DOHH2 (cell line): ENCODE results near the gene GPR15LG.
A peak's percentile ranks its signal among the peaks of the same experiment; 100 is the strongest.

ENCODE experiments used
- H3F3A ChIP-seq: fragments of 200-600 bp; sonication (generic), shearing (Covaris generic); 2 replicates; pipeline ENCODE4 v1.6.0; 2016; ENCODE audit warnings: antibody characterized with exemption, mild to moderate bottlenecking; ENCODE audit not compliant: control insufficient read depth, insufficient read depth
- H3K27ac ChIP-seq: fragments of 200-600 bp; sonication (generic); 2 replicates; pipeline ENCODE4 v1.5.1; 2014; ENCODE audit warnings: low read depth, mild to moderate bottlenecking, low read length, moderate library complexity
- H3K27me3 ChIP-seq: fragments of 200-600 bp; sonication (generic); 2 replicates; pipeline ENCODE4 v1.6.1; 2014; ENCODE audit warnings: mild to moderate bottlenecking, low read length, mixed read lengths; ENCODE audit not compliant: control insufficient read depth
- H3K36me3 ChIP-seq: fragments of 200-600 bp; sonication (generic); 2 replicates; pipeline ENCODE4 v1.6.1; 2014; ENCODE audit warnings: mild to moderate bottlenecking, low read length, moderate library complexity, mixed read lengths; ENCODE audit not compliant: control insufficient read depth
- H3K4me1 ChIP-seq: fragments of 200-600 bp; sonication (generic); 2 replicates; pipeline ENCODE4 v1.6.1; 2014; ENCODE audit warnings: mild to moderate bottlenecking, low read length, mixed read lengths; ENCODE audit not compliant: control insufficient read depth
- H3K4me2 ChIP-seq: fragments of 200-600 bp; sonication (generic); 2 replicates; pipeline ENCODE4 v1.6.0; 2014; ENCODE audit warnings: mild to moderate bottlenecking, low read length, moderate library complexity
- H3K4me3 ChIP-seq: fragments of 200-600 bp; sonication (generic); 2 replicates; pipeline ENCODE4 v1.5.1; 2014; ENCODE audit warnings: mild to moderate bottlenecking, low read length, mixed read lengths
- H3K79me2 ChIP-seq: fragments of 200-600 bp; sonication (generic); 2 replicates; pipeline ENCODE4 v1.6.1; 2014; ENCODE audit warnings: mild to moderate bottlenecking, low read length, mixed read lengths; ENCODE audit not compliant: control insufficient read depth
- H3K9me2 ChIP-seq: fragments of 200-600 bp; sonication (generic); replicated peaks from 2 replicates; pipeline ENCODE4 v1.6.1; 2014; ENCODE audit warnings: mild to moderate bottlenecking, low read length, mixed read lengths; ENCODE audit not compliant: control insufficient read depth
- H3K9me3 ChIP-seq: fragments of 200-600 bp; sonication (generic); 2 replicates; pipeline ENCODE4 v1.6.1; 2014; ENCODE audit warnings: antibody characterized with exemption, low read length, mixed read lengths; ENCODE audit not compliant: control insufficient read depth, insufficient read depth
- H4K20me1 ChIP-seq: fragments of 200-600 bp; sonication (generic); 2 replicates; pipeline ENCODE4 v1.6.0; 2014; ENCODE audit warnings: low read depth, mild to moderate bottlenecking, antibody characterized with exemption, low read length, moderate library complexity; ENCODE audit not compliant: control insufficient read depth, insufficient read depth
- CTCF ChIP-seq: fragments of 200-600 bp; sonication (generic); IDR thresholded peaks from one replicate; pipeline ENCODE4 v1.5.1; 2014; ENCODE audit warnings: antibody characterized with exemption, mild to moderate bottlenecking, low read depth, low read length; ENCODE audit not compliant: poor library complexity, severe bottlenecking
- EZH2phosphoT487 ChIP-seq: fragments of 200-600 bp; sonication (generic); IDR thresholded peaks from 2 replicates; pipeline ENCODE4 v1.6.1; 2017; ENCODE audit warnings: borderline replicate concordance, mild to moderate bottlenecking, antibody characterized with exemption, low read length, moderate library complexity, mixed read lengths

GPR15LG gene

DNA sequence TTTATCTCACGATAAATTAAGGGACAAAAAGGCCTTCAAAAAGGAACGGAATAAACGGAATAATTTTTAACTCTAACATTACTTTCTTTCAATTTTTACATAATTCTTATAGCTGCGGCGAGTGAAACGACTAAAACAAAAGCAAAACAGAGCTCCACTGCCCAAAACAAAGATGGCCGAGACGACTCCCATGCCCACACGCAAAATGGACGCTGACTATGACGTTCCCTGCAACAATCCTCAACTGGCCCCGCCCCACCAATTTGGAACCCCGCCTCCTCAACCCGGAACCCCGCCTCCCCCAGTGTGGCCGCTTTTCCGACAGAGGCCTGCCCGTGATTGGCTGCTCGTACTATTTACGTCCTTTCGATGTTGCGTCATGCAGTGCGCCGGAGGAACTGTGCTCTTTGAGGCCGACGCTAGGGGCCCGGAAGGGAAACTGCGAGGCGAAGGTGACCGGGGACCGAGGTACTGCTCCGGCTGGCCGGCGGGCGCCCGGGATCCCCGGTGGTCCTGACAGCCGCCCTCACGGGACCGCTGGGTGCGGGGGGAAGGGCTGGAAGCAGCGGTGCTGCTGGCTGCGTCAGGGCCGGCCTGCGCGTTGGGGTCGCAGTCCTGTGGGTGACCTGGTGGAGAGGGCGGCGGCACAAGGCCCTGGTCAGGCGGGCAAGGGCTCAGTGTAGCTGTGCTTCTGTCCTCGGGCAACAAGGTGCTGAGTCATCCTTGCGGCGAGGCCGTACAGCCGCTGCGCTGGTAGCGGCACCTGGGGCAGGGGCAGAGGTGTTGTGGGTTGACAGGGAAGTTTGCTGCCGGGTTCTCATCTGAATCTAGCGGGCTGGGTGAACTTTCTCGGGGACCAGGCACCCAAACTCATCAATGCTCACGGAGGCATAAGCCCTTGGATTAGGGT is 34.2 kb upstream of the GPR15LG start, which contains the start of gene GHITM:
TSS of gene GHITM (plus strand) at position 384 of the 910 bp plus-strand sequence. CDS start 1,992 bp downstream, outside the sequence.
- H3K4me2 ChIP-seq: peak within 1 kb of the TSS; percentile 85
- peak within 1 kb of the TSS; percentile 87 for H3K4me3 ChIP-seq
- H3K4me1 ChIP-seq: peaks cover 21% of the 10 kb centered on the region
- H4K20me1 ChIP-seq: no peaks in the 10 kb centered on the region
- H3K36me3 ChIP-seq: peaks cover 40% of the 10 kb centered on the region
- TF ChIP-seq CTCF: peak; percentile 23
- TF ChIP-seq EZH2phosphoT487: no peak
- H3K27ac ChIP-seq: 0 out of 2 replicates have a peak within 1 kb of the TSS, but pooled peaks have one; percentile 31
- H3K9me3 ChIP-seq: no peaks in the 10 kb centered on the region
- no peaks in the 10 kb centered on the region for H3K9me2 ChIP-seq
- H3F3A ChIP-seq: no peaks in the 10 kb centered on the region; the same call in 1 of the 2 replicates
- H3K27me3 ChIP-seq: no peaks in the 10 kb centered on the region
- peaks cover 30% of the 10 kb centered on the region for H3K79me2 ChIP-seq

GRCh38 chr10:84140036-84140379 is 33.6 kb upstream of the GPR15LG start:
- H4K20me1 ChIP-seq: no peaks in the 10 kb centered on the region
- peaks cover 30% of the 10 kb centered on the region for H3K79me2 ChIP-seq
- H3K9me2 ChIP-seq: no peaks in the 10 kb centered on the region
- H3K27me3 ChIP-seq: no peaks in the 10 kb centered on the region
- H3K27ac ChIP-seq: no peak overlapping the region
- H3K9me3 ChIP-seq: no peaks in the 10 kb centered on the region
- peak overlapping the region; percentile 85 for H3K4me2 ChIP-seq
- H3K36me3 ChIP-seq: peaks cover 47% of the 10 kb centered on the region
- H3K4me1 ChIP-seq: peaks cover 21% of the 10 kb centered on the region
- no peaks in the 10 kb centered on the region; the same call in 1 of the 2 replicates for H3F3A ChIP-seq
- H3K4me3 ChIP-seq: peak overlapping the region; percentile 87
- TF ChIP-seq EZH2phosphoT487: no peak
- no peak for TF ChIP-seq CTCF

DNA sequence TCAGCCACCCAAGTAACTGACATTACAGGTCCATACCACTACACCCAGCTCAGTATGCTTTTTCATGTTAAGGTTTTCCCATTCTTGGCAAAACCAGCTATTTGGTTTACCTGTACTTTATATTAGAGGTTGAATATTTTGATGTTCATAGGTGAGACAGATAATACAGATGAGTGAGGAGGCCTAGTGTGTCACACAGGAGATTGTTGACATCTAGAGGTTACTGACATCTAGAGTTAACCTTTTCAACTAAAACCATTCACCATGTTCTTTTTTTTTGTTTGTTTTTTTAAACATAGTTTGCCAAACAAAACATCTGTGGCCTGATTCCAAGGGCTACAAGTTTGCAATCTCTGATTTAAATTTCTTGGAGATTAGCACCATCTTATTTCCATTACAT is 26.3 kb upstream of the GPR15LG start:
- no peak overlapping the region for H3K27ac ChIP-seq
- peaks cover 3% of the 10 kb centered on the region; the same call in 1 of the 2 replicates for H3K79me2 ChIP-seq
- H4K20me1 ChIP-seq: no peaks in the 10 kb centered on the region
- no peaks in the 10 kb centered on the region for H3K9me2 ChIP-seq
- no peak overlapping the region for H3K4me2 ChIP-seq
- TF ChIP-seq CTCF (no peak), EZH2phosphoT487 (no peak)
- H3K4me1 ChIP-seq: peaks cover 4% of the 10 kb centered on the region; the same call in 1 of the 2 replicates
- no peaks in the 10 kb centered on the region for H3K9me3 ChIP-seq
- H3K36me3 ChIP-seq: peaks cover 94% of the 10 kb centered on the region
- H3F3A ChIP-seq: peaks cover 4% of the 10 kb centered on the region; the same call in 1 of the 2 replicates
- H3K4me3 ChIP-seq: no peak overlapping the region
- H3K27me3 ChIP-seq: no peaks in the 10 kb centered on the region
